Nephron progenitor cell (in vitro differentiated cells): Measurements from ENCODE around the gene STAT6.

Experiments
- DNase-seq: peaks from one replicate; pipeline ENCODE4 v3.0.0; 2021
- H3K27ac Mint-ChIP-seq: 2 replicates; pipeline ENCODE4 v1.8.0; 2021; ENCODE audit warnings: mild to moderate bottlenecking, moderate library complexity, mixed read lengths
- H3K27me3 Mint-ChIP-seq: 2 replicates; pipeline ENCODE4 v1.8.0; 2021; ENCODE audit warnings: mild to moderate bottlenecking, low read depth, mixed read lengths; ENCODE audit not compliant: poor library complexity
- H3K36me3 Mint-ChIP-seq: 2 replicates; pipeline ENCODE4 v1.8.0; 2021; ENCODE audit warnings: low read depth, mixed read lengths
- H3K4me1 Mint-ChIP-seq: 2 replicates; pipeline ENCODE4 v1.8.0; 2021; ENCODE audit warnings: mixed read lengths
- H3K4me3 Mint-ChIP-seq: 2 replicates; pipeline ENCODE4 v1.8.0; 2021; ENCODE audit warnings: mild to moderate bottlenecking, moderate library complexity, mixed read lengths
- H3K9me3 Mint-ChIP-seq: 2 replicates; pipeline ENCODE4 v1.8.0; 2021; ENCODE audit warnings: mild to moderate bottlenecking, moderate library complexity, mixed read lengths
- TF ChIP-seq, protein P1 (sequence below): fragments of 200-600 bp; sonication (generic); IDR thresholded peaks from 2 replicates; pipeline ENCODE4 v1.5.0; 2021; ENCODE audit warnings: antibody characterized with exemption

The STAT6 gene

DNA sequence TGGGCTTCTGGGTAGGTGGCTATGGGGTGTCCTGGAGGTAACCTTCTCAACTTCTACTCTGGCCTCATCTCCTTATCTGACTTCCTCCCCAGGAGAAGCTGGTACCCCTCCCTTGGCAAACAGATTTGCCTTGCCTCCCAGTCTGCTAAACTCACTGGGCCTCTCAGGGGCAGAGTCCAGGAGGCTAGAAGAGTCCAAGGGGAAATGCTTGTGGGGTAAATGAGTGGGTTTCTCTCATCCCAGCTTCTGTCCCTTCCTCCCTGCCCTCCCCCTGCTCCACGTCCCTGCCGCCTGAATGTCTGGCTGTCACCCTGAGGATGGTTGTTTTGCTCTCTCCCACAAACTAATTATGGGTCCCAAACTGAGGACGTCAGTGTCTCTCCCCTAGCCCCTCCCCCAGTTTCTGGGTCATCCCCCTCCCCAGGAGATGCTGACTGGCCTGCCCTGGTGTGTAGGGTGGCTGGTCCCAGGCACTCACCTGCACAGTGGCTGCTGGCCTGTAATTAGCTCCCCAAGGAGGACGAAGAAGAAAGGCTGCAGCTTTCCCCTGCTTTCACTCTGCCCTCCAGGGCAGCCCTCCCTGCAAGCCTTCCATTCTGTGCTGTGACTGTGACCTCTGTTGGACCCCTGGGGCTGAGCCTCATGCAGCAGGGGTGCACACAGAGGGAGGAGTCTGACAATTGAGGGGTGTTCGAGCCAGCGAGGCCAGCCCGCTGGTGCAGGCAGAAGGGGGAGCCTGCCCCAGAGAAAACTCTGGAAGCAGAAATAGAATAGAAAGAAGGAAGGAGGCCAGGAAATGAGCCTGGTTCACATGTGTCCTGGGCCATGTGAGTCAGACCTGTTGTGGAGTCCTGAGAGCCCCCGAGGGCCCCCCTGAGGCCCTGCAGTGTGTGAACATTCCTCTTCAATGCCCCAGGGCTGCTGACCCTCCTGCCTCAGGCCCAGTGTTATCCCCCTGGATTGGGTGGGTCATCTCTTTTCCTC, 36.1 kb upstream of the STAT6 start, which contains the start of gene LRP1-AS:
LRP1-AS (minus strand) TSS at position 659 of the 984 bp plus-strand sequence.
- H3K4me1 Mint-ChIP-seq, result peaks cover 77% of the 10 kb centered on the region
- TF ChIP-seq, protein P1, sequence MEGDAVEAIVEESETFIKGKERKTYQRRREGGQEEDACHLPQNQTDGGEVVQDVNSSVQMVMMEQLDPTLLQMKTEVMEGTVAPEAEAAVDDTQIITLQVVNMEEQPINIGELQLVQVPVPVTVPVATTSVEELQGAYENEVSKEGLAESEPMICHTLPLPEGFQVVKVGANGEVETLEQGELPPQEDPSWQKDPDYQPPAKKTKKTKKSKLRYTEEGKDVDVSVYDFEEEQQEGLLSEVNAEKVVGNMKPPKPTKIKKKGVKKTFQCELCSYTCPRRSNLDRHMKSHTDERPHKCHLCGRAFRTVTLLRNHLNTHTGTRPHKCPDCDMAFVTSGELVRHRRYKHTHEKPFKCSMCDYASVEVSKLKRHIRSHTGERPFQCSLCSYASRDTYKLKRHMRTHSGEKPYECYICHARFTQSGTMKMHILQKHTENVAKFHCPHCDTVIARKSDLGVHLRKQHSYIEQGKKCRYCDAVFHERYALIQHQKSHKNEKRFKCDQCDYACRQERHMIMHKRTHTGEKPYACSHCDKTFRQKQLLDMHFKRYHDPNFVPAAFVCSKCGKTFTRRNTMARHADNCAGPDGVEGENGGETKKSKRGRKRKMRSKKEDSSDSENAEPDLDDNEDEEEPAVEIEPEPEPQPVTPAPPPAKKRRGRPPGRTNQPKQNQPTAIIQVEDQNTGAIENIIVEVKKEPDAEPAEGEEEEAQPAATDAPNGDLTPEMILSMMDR, result no peak
- peaks cover 55% of the 10 kb centered on the region for H3K36me3 Mint-ChIP-seq
- peak within 1 kb of the TSS; percentile 45 for H3K4me3 Mint-ChIP-seq
- peak within 1 kb of the TSS; percentile 96 for H3K27ac Mint-ChIP-seq
- H3K9me3 Mint-ChIP-seq, result no peaks in the 10 kb centered on the region
- H3K27me3 Mint-ChIP-seq, result peaks cover 5% of the 10 kb centered on the region
- DNase-seq, result no peak

DNA sequence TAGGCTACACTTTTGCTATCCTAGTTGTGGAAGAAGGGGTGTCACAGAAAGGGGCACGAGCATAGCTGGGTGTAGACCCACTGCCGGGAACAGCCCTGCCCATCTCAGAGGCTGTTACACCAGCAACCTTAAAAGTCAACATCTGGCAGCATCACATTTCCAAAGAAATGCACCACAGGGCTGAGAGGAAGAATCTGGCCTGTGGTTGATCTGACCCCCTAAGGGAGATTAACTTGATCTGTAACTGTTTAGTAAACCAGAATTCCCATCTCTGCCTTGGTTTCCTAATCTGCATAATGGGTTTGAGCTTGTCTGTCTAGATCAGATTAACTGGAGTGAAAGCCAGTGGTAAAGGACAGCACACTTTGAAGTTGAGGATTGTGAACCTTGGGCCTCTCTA, 34.9 kb upstream of the STAT6 start:
- Mint-ChIP-seq H3K27me3 (peaks cover 5% of the 10 kb centered on the region), H3K4me1 (peaks cover 84% of the 10 kb centered on the region), H3K4me3 (no peak overlapping the region), H3K36me3 (peaks cover 59% of the 10 kb centered on the region), H3K27ac (no peak overlapping the region), H3K9me3 (no peaks in the 10 kb centered on the region)
- no peak for DNase-seq
- TF ChIP-seq, protein P1, result no peak

DNA sequence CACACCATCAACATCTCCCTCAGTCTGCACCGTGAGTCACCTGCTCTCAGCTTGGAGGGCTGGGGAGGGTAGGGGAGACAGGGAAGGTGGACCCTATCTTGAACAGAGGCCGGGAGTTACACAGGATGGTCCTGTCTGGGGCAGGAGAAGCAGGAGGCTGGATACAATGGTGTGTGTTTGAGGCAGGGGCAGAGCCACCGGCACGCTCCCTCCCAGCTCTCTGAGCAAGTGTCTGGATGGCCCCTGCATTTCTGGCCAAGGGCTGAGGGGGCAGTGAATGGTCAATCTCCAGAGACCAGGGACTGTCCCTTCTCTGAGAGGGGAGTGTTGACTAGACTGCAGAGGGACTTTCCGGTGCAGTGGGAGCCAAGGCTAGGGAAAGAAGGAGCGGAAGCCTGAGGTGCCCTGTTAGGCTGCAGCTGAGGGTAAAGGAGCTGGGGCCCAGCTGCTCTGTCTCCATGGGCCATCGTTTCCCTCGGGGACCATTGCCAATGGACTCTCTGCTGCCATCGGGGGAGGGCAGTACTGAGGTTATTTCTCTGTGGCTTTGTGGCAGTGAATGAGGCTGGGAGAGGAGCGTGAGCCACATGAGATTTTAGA, 34.4 kb upstream of the STAT6 start:
- H3K4me3 Mint-ChIP-seq, result no peak overlapping the region
- peaks cover 5% of the 10 kb centered on the region for H3K27me3 Mint-ChIP-seq
- no peak for DNase-seq
- H3K36me3 Mint-ChIP-seq, result peaks cover 59% of the 10 kb centered on the region
- TF ChIP-seq, protein P1, result no peak
- H3K27ac Mint-ChIP-seq, result peak overlapping the region; percentile 89
- H3K9me3 Mint-ChIP-seq, result no peaks in the 10 kb centered on the region
- peaks cover 84% of the 10 kb centered on the region for H3K4me1 Mint-ChIP-seq

DNA sequence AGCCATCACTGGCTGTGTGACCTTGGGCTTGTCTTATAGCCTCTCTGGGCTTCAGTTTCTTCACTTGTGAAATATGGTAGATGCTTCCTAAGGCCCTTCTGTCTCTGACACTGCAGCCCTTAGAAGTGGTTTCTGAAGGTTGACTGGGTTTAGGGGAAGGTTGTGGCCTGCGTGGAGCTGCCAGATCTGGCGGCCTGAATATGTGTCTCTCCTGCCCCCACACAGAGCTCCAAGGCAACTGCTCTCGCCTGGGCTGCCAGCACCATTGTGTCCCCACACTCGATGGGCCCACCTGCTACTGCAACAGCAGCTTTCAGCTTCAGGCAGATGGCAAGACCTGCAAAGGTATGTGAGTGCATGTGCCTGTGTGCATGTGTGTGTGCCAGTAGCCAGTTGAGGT, 32.3 kb upstream of the STAT6 start:
- Mint-ChIP-seq H3K9me3 (no peaks in the 10 kb centered on the region), H3K4me3 (no peak overlapping the region), H3K36me3 (peaks cover 65% of the 10 kb centered on the region), H3K27me3 (no peaks in the 10 kb centered on the region), H3K27ac (peak overlapping the region; percentile 95), H3K4me1 (peaks cover 86% of the 10 kb centered on the region)
- no peak for DNase-seq
- TF ChIP-seq, protein P1, result no peak

DNA sequence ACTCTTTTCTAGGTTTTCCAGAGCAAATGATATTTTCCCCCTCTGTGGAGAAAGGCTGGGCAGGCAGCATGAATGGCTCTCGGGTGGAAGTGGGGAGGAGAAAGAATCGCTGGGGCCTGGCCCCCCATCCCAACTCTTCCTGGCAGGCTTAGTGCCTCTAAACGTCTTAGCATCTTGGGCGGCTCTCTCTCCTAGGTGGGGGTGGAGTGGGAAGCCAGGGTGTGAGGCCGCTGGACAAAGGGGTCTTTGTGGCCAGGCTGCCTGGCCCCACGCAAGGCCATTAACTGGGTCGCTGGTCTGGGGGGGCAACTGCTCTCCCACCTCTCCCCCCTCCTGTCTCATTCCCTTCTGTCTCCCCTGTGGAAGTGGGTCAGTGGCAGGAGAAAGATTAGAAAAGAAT, 31.6 kb upstream of the STAT6 start:
- peaks cover 86% of the 10 kb centered on the region for H3K4me1 Mint-ChIP-seq
- TF ChIP-seq, protein P1, result no peak
- H3K27me3 Mint-ChIP-seq, result no peaks in the 10 kb centered on the region
- H3K27ac Mint-ChIP-seq, result peak overlapping the region; percentile 95
- no peak for DNase-seq
- peaks cover 65% of the 10 kb centered on the region for H3K36me3 Mint-ChIP-seq
- H3K9me3 Mint-ChIP-seq, result no peaks in the 10 kb centered on the region
- peak overlapping the region; percentile 44 for H3K4me3 Mint-ChIP-seq
